ENCODE results near the gene MACF1.
"Not testable (repeated sequence)": the region's sequence is repeated elsewhere in the genome, so short reads cannot be mapped to it uniquely, and the experiment has no call there.

The MACF1 gene

DNA sequence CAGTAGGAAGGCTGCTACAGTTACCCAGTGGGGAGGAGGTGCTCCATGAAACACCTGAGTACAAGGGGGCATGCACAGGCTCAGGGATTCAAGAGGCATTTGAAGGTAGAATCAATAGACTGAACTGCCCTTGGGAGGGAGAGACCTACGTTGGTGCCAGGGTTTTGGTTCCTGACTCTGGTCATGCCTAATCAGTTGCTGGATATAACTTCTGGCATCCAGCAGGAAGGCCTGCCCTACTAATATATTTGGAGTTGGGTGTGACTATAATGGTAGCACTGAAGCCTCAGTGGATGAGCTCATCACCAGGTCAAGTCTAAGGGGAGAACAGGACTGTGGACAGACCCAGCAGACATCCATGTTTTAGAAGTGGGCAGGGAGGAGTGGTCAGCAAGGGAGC, 271.1 kb downstream of the MACF1 start:
- DNase-seq = not testable (repeated sequence)

GRCh38 chr1:39478126-39478915, 273.8 kb downstream of the MACF1 start:
- no peak for DNase-seq

DNA sequence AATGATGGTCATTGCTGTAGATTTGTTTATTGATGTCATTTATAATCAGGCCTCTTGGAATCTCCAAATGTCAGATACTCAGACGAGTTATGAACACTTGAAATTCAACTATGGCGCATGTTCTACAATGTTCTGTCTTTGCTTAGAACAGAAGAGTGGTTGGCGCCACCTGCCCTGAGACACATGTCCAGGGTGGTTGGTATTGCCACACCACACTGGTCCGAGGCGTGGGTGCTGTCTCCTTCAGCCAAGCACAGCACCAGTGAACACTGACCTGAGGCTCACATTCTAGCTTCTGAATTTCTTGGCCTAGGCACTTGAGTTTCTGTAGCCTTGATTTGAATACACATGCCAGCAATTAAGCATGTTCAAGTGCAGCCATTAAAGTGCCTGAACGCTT, 276.8 kb downstream of the MACF1 start:
- no peak for DNase-seq

- DNase-seq = no peak
These were observed 278.8 kb downstream of the MACF1 start for GRCh38 chr1:39483276-39483675.

- DNase-seq = no peak
These were observed 280.1 kb downstream of the MACF1 start for GRCh38 chr1:39484564-39484963.

GRCh38 chr1:39485046-39485803, 280.7 kb downstream of the MACF1 start:
- DNase-seq = no peak

DNA sequence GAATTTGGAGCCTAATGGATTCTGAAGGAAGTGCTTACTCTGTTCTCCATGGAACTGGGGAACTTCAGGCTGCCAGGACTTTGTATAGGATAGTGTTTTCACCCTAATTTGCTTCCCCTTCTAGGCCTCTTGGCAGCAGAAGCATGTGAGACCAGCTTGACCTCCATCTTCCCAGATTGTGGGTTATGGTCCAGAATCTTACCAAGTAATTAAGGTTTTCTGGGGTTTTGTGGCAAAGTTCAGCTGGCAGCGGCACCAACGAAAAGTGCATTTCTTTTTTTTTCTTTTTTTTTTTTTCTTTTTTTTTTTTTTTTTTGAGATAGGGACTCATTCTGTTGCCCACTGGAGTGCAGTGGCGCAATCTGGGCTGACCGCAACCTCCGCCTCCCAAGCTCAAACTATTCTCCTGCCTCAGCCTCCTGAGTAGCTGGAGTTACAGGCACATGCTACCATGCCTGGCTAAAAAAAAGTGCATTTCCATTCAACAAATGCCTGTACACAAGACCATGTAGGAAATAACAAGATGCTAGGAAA, 283.6 kb downstream of the MACF1 start:
- DNase-seq = no peak

DNA sequence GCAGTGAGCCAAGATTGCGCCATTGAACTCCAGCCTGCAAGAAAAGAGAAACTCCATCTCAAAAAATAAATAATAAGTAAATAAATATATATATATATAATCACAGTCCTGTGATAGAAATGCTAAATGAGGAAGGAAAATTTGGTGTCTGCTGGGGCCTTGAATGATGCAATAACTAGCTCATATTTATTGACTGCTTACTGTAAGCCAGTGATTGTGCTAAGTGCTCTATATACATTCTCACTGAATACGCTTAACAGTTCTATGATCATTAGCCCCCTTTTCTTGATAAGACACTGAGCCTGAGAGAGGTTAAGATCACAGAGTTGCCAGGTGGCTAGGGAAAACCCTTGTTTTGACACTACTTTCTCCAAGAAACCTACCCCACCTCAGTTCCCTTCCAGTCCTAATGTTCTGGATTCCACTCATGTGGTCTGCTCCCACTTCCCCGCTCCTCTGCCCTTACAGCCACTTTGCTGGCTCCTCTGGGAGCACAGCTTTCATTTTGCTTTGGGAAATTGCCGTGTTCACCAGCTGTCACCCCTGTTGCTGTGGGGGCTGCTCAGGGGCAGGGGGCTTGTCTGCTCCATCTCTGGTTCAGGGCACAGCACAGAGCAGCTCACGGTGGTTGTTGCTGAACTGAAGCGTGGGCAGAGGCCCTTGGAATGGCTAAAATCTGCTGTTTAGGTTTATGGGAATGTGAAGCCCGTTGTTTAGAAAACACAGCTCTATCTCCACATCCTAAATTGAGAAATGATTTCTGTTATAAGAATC, 284.5 kb downstream of the MACF1 start:
- DNase-seq = no peak

GRCh38 chr1:39489567-39490239, 285.2 kb downstream of the MACF1 start:
- no peak for DNase-seq

DNA sequence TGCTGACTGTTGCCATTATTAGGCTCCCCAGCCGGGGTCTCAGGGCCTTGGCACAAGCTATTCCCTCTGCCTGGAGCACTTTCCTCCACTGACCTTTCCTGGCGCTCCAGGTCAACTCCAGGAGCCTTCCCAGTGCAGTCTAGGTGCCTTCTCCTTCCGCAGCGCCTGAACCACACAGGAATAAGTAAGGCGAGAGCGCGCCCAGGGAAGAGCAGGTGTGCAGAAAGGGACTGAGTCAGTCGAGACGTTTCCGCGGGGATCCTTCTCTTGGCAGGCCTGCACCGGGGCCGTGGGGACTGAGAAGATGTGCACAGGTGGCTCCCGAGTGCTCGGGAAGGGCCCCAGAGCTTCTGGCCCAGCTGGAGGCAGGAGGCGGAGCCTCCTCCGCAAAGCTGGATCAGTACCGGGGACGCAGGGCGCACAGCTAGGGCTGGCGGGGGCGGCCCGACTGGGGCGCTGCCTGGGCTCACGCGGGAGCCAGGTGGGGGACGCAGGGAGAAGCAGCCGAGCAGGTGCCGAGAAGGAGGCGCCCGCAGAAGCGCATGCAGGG, 286.2 kb downstream of the MACF1 start:
- peak; percentile 6 to 49 for DNase-seq

DNA sequence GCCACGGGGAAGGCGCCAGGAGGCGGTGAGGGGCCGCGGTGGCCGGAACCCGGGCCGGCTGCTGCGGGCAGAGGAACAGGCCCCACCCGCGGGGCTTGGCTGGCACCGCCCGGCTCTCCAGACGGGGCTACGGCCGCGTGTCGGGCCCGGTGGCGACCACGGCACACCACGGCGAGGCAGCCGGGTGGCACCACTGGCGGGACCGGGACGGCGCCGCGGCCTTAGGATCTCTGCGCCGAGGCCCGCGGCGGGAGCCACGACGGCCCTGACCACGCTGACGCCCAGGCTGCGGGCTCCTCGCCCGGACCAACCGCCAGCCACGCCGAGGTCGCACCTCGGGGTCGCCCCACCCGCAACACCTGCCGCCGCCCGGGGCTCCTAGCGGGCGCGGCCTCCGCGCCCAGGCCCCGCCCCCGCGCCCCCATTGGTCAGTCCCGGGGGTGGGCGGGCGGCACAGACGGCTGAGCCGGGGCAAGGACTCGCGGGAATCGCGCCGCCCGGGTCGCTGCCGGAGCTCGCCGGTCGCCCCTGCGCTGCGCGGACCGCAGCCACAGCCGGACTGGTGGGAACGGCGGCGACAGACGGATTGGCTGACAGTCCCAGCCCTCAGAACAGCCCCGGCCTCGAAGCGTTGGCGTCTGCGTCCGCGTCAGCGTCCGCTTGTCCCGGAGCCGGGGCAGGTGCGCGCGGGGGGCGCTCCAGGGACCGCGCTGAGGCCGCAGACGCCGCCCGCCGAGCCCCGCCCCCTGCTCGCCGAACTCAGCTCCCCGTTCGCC, 286.8 kb downstream of the MACF1 start, which contains the start of gene BMP8A:
Gene BMP8A (plus strand): TSS at position 491 of the 776 bp plus-strand sequence. CDS start 356 bp downstream, outside the sequence.
- DNase-seq = peak; percentile 9 to 71

GRCh38 chr1:39492118-39493042, 287.9 kb downstream of the MACF1 start:
- not testable (repeated sequence) for DNase-seq

DNA sequence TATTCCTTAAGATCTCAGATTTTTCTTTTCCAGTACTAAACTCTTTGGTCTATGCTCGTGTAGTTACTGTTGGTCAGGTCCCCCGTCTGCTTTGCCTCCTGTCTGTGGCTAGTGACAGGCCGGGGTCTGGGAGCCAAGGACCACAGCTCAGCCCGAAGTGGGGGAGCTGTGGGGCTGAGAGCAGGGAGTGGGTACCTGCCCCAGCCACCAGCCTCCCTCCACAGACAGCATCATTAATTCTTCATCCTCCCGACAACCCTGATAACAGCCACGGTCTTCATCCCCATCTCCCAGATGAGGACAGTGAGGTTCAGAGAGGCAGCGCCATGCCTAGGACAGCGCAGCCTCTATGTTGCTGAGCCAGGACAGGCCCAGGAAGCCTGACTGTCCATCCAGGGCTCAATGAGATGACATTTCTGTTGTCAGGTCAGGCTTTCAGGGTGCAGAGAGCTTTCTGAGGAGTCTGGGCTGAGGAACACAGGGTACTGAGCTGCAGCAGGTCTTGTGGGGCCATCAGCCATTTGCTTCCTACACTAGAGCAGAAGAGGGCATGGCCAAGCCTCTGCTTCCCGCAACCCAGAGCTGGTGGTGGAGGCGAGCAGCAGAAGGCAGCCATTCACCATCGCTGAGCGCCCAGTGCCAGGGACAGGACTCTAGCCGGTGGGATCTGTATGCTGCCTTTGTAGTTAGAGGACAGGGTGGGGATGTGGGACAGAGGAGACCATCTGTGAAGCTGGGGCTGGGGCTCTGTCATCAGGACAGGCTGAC, 288.7 kb downstream of the MACF1 start:
- not testable (repeated sequence) for DNase-seq

GRCh38 chr1:39494671-39495410, 290.3 kb downstream of the MACF1 start:
- no peak for DNase-seq

DNA sequence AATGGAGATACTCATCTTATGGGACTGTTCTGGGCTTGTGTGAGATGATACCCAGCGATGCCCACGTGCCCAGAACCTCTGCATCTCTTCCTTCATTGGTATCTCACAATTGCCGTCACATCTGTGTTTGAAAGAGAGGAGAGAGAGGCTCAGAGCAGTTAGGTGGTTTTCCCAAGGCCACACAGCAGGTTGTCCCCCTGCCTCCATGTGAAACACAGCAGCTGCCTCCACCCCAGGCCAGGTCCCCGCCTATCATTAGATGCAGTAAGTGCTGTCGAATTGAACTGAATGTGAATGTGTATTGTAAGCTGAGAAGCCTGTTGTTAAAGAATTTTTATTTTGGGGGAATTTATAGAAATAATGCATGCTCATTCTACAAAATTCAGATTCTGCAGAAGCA, 292.0 kb downstream of the MACF1 start:
- not testable (repeated sequence) for DNase-seq

DNA sequence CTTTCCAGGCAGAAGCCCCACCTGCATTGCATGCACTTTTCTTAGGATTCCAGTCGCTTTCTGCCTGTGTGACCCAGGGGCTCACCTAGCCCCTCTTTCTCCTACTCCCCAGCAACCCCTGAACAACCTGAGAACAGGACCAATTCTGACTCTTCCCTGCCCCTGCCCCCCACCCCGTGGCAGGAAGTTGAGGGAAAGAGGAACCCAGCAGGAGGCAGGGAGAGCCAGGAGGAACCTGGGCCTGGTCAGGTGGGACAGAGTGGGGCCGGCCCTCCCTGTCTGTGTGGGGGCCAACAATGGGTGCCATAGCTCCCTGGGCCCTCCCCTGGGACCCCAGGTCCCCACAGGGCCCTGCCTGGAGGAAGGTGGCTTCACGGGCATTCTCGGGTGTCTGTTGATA, 293.1 kb downstream of the MACF1 start:
- no peak for DNase-seq

DNA sequence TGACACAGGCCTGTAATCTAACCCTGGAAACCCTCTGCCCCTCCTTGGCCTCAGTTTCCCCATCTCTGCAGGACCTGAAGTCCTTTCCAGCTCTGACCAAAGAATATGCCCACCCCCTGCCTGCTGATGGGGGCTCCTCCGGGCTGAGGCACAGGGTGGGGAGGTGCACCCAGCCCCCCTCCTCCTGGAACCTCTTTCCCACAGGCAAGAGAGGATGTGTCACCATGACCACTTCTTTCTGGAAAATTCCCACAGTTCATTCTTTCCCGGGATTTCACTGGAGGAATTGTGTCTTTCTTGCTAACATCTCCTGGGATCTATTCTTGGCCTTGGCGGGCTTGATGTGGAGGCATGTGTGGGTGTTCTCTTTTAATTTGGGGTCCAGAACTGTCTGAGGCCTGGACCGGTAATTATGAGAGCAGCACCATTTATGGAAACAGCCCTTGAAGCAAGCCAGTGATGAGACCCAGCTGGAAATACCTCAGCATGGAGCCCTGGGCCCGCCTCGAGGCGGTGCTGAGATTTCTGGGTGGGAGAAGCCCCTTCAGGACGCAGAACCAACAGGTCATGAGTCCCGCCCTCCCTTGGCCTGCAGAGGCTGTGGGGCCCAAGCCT, 293.7 kb downstream of the MACF1 start:
- not testable (repeated sequence) for DNase-seq

DNA sequence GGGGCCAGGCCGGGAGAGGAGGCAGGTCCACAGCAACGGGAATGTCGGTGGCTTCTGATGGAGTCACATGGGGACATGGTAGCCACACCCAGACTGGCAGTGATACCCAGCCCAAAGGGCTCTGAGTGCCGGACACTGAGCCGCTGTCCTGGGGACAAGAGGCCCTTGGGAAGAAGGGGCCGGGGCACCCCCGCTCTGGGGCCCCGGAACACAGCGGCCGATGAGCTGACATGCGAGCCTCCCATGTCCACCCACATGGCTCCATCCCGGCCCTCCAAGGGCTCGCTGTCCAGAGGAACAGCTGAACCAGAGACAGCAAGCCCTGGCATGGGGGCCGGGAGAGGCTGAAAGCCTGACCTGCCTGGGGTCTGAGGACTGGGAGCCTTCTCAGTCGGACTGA, 294.3 kb downstream of the MACF1 start:
- not testable (repeated sequence) for DNase-seq

All from NCI-H187 (cell line).